Hair follicle dermal papilla cell (primary cell): ENCODE results near the gene SDCBP2. TPM values are rescaled to one million over a fixed set of nuclear protein-coding genes. Genes with fewer than 3 reads are reported as not detected.

Experiments
- total RNA-seq: library from RNA; depleted of rRNA; stranded (reverse); fragments of >200 nt; gene quantifications from 2 replicates; pipeline ENCODE4 v1.2.3, GENCODE V29; 2012

The SDCBP2 gene
- 2.1 TPM in 2 replicates for total RNA-seq

DNA sequence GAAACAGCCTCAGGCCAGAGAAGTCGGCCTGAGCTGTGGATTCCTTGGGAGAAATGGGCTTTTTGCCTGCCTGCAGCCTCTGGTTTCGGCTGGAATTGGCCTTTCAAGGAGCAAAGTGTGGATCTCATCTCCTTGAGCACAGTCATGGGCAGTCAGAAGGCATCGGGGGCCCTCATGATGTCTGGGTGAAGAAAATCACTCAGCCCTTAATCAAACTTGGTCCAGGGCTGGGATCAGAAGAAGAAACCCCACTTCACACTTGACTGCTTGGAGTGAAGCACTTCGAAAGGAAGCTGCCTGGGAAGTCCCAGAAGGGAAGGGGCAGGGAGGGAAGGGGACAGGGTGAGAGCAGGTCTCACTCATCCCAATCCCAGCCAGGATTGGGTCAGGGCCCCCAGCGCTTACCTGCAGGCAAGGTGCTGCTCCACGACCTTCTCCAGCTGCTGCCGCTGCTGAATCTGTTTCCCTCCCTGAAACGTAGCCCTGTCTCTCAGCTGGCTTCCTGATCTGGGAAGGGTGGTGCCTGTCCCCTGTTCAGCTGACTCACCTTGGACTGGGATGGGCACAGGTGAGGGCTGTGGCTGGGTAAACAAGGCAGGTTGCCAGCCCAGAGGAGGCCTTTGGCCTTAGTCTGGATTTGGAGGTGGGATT, at the start of gene SDCBP2:
TSS of gene SDCBP2 (minus strand) at position 460 of the 651 bp plus-strand sequence. CDS start 8,723 bp downstream, outside the sequence.

DNA sequence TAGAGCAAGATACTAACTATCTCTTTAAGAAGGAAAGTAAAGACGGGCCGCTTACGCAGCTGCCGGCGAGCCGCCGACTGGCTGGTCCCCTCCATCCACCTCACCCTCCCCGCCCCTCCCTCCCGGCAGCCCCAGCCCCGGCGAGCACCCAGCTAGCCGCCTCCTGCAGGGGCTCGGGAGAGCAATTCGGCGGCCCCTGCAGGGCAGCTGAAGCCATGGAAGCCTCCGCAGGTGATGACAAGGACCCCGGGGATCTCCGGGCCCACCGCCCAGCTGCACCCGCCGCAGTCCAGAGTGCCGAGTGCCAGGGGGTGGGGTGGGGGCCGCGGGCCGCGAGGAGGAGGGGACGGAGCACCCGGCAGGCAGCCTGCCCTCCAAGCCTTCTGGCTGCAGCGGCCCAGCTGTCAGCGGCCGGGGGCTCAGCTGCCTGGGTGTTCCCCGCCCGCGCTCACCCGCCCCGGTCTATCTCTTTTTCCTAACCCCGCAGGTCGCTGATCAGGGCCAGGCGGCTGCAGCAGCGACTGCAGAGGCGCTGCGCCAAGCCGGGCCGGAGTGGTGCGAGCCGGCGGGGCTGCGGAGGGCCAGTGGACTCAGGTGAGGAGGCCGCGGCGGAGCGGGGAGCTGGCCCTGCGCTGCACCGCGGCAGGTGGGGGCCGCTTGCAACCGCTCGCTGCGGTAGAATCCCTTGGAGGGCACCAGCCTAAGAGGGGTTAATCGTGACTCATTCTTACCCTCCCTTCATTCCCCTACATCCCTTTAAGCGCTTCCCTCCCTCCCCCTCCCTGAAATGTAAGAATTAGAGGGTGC, 62.6 kb downstream of the SDCBP2 start, which contains the start of gene SNPH:
TSS of gene SNPH (plus strand) at position 128 of the 807 bp plus-strand sequence. CDS start 29,946 bp downstream, outside the sequence.

Other genes starting within 250 kb of the SDCBP2 start
- gene PSMF1, start 210.5 kb downstream of the SDCBP2 start, total RNA-seq, result 75.3 and 135 TPM in 2 replicates
- gene TMEM74B, start 144.2 kb downstream of the SDCBP2 start, total RNA-seq, result not detected in 2 replicates
- 0.16 TPM in 1 of 2 replicates, not detected in the other for gene C20orf202, start 125.7 kb downstream of the SDCBP2 start, total RNA-seq
- gene RAD21L1, start 103.1 kb downstream of the SDCBP2 start, total RNA-seq, result 0.32 TPM in 1 of 2 replicates, not detected in the other
- 10.7 and 13.3 TPM in 2 replicates for gene SNPH, start 62.8 kb downstream of the SDCBP2 start, total RNA-seq
- gene FKBP1A, start 63.9 kb upstream of the SDCBP2 start, total RNA-seq, result 125 and 157 TPM in 2 replicates
- 30.2 and 32.9 TPM in 2 replicates for gene NSFL1C, start 137.7 kb upstream of the SDCBP2 start, total RNA-seq
- gene SIRPB2, start 162.3 kb upstream of the SDCBP2 start, total RNA-seq, result not detected in 2 replicates
- gene SIRPD, start 228.6 kb upstream of the SDCBP2 start, total RNA-seq, result not detected in 2 replicates